ENCODE data around the gene ARHGEF1. TPM values are rescaled to one million over a fixed set of nuclear protein-coding genes. Genes with fewer than 3 reads are reported as not detected.

ARHGEF1 gene
- total RNA-seq, 1 donor from 2014 or later = 10.2 TPM

DNA sequence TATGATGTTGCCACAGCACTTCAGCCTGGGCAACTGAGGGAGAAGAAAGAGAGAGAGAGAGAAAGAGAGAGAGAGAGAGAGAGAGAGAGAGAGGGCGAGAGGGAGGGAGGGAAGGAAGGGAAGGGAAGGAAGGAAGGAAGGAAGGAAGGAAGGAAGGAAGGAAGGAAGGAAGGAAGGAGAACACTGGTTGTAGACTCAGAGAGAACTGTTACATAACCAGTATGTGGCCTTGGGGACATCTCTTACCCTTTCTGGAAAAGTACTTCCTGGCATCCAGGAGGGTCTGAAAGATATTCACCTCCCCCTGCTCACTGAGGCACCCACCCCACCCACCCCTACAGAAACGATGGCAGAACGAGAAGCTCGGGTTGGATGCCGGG, 2.7 kb upstream of the ARHGEF1 start:
- FAIRE-seq (no peak), DNase-seq (ENCODE audit: low spot score in 2 of 2) (no peak)

DNA sequence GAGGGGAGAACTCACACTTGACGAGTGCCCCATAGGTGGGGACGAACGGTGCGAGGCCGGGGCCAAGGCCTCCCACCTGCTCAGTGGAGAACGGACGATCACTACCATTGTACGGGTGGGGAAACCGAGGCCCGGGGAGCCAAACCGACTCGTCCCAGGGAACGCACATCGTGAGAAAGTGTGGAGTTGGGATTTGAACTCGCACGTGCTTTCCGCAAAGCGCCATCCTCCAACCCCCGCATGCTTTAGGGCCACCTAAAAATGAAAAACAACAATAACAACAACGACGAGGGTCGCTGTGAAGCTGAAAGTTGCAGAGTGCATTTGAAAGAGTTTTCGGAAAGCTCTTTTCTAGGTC, 458 bp downstream of the ARHGEF1 start:
- DNase-seq (ENCODE audit: low spot score in 2 of 2) = peak in 1 of 2 donors; percentile 48

DNA sequence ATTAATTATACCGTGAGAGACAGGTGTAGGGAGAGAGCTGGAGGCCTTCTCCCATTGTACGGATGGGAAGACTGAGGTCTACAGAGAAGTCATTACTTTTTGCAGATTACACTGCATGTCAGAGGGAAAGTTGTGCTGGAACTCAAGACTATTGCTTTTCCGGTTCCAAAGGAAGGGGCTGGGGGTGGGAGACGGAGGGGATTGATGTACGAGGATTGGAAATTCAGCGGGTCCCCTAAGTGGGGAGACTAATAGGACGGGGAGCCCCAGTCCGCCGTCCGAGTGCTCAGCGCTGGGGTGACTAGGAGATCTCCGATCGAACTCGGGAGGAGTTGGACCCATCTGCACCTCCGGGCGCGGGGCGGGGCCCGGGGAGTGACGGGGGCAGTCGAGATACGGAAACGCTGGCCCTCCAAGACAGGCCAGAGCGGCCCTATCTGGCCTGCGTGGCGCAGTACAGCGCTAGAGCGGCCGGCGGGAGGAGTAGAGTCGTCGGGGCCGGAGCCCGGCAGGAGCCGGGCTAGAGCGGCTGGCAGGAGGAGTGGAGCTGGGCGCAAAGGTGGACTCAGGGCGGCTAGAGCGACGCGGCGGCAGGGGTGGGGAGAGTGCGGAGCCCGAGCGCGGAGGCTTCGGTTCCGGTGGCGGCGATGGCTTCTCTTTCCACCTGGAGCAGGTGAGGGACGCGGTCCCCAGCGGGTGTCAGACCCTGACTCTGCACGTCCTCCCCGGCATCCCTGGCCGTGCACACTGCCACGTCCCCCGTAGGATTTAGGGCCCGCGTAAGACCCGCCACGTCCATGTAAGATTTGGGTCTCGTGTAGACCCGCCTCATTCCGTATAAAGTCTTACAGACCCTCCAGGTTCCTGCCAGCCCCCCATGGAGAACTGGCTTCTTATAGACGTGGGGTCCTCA, 1.1 kb downstream of the ARHGEF1 start:
- FAIRE-seq (no peak), DNase-seq (ENCODE audit: low spot score in 2 of 2) (peak; percentile 98 to 99)

More for the DNA sequence above, 458 bp downstream of the ARHGEF1 start:
- no peak for FAIRE-seq

DNA sequence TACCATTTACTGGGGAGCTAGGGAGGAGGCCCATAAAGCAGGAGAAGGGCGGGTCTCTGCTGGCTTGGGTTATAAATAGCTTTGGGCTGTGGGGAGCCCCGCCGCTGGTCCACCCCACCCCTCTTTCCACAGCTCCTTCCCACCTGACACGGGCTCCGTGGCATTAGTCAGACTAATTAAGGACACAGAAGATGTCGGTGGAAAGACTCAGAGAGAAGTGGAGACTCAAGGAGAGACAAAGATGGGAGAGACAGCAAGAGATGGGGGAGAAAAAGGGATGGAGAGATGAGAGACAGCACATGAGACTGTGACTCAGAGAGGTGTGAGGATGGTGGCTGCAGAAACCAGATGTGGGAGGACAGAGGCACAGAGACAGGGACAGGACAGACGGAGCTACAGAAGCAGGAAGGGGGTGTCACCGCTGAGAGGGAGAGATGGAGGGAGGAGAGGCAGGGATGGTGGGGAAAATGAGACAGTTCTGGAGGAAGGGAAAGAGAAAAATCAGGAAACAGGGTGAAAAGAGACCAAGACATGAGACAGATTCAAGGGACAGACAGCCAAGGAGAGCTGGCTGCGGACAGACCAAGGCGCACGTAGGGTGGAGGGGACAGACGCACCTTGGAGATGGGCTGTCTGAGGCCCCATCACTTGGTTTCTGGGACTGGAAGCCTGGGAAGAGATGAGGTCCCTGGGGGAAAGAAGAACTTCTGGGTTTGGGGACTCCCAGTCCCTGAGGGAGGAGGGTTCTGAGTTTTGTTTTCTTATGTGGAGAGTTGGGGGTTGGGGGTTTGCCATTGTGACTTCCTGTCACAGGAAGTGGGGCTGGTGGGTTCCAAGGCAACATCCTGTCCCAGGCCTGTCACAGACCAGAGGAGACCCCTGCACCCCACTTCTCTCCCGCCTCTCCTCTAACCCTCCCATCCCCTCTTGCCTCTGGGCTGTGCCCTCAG, 4.1 kb downstream of the ARHGEF1 start:
- DNase-seq (ENCODE audit: low spot score in 2 of 2) (peak in 1 of 2 donors; percentile 24), FAIRE-seq (no peak)

DNA sequence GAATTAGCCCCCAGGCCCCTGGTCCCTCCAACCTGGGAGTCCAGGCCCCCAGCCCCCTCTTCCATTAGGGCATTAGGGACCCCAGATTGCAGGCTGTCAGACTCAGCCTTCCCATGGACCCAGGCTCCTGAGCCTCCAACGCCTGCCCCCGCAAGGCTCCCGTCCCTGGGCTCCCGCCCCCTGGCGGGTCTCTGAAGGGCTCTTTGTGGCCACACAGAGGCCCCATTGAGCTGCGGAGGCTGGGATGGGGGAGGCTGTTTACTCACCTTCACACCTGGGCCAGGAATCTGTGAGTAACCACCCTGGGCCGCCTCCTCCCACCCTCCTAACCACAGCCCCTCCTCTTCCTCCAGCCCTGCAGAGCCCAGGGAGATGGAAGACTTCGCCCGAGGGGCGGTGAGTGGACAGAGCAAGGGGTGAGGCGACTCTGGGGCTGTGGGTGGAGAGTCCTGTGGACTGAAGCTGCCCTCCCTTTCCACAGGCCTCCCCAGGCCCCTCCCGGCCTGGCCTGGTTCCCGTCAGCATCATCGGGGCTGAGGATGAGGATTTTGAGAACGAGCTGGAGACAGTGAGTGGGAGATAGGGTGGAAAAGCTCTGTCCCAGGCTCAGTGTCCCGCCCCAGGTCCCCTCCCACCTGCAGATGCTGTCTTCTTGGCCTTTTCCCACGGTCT, 4.9 kb downstream of the ARHGEF1 start:
- DNase-seq (ENCODE audit: low spot score in 2 of 2) (peak in 1 of 2 donors; percentile 57), FAIRE-seq (no peak)

DNA sequence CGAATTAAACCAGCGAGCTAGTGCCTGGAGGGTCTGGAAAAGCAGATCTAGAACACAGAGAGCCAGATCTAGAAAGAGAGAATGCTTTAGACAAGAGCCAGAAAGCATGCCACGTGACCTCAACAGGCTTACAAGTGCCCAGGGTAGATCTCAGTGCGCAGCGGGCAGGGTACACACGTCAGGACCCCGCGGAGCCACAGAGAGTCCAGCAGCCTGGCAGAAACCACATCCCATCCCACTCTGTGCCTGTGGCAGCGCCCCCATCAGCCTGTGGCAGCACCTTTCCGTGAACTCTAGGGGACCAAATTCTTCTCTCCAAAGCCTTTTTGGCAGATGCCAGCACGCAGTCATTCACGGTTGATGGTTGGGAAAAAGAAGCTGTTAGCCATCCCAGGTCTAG, 5.9 kb downstream of the ARHGEF1 start:
- no peak for FAIRE-seq
- no peak for DNase-seq (ENCODE audit: low spot score in 2 of 2)

DNA sequence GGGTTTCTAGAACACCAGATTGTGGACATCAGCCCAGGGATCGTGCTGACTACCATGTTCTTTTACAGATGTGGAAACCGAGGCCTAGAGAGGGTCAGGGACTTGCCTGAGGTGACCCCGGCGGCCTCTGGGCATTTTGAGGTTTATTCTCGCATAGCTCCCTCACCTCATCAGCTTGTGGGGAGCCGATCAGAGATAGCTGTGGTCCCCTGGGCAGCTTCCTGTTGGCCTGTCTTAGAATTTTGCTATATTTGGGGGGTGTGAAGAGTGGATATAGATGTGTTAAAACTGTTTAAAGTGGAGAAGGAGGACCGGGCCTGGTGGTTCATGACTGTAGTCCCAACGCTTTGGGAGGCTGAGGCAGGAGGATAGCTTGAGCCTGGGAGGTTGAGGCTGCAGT, 6.9 kb downstream of the ARHGEF1 start:
- no peak for DNase-seq (ENCODE audit: low spot score in 2 of 2)
- FAIRE-seq = no peak

DNA sequence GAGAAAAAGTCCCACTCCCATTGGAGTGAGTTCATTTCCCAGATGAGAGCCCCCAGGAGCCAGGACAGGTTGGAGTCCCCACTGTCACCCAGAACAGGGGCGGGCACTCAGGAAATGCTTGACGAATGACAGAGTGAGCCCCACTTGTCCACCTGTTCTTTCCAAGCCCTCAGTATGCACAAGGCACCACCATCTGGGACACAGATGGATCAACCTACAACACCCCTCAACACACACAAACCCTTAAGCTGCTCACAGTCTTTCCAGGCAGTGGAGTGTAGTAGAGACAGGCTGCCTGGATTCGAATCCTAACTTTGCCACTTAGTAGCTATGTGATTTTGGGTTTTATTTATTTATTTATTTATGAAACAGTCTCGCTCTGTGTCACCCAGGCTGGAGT, 8.0 kb downstream of the ARHGEF1 start:
- no peak for FAIRE-seq

DNA sequence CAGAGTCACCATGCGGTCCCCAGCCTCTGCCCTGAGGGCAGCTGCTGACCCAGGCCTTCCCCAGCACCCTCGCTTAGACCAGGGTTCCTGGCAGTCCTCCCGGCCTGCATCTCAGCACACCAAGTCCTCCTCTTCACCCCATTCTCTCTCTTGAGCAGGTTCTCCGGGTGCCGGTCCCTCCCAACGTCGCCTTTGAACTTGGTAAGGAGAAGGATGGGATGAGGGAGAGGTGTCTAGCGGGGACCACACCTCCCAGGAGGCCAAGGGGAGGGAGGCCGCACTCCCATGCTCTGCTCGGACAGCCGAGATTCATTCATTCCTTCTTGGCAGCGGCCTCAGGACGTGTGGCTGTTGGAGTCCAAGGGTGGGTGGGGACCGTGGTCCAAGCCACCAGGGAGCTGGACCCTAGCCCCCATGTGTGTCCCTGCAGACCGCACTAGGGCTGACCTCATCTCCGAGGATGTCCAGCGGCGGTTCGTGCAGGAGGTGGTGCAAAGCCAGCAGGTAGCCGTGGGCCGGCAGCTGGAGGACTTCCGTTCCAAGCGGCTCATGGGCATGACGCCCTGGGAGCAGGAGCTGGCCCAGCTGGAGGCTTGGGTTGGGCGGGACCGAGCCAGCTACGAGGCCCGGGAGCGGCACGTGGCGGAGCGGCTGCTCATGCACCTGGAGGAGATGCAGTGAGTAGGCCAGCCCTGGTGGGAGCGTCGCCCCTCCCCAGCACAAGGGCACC, 9.4 kb downstream of the ARHGEF1 start:
- DNase-seq (ENCODE audit: low spot score in 2 of 2) = no peak
- FAIRE-seq = no peak

More for the DNA sequence above, 8.0 kb downstream of the ARHGEF1 start:
- no peak for DNase-seq (ENCODE audit: low spot score in 2 of 2)

DNA sequence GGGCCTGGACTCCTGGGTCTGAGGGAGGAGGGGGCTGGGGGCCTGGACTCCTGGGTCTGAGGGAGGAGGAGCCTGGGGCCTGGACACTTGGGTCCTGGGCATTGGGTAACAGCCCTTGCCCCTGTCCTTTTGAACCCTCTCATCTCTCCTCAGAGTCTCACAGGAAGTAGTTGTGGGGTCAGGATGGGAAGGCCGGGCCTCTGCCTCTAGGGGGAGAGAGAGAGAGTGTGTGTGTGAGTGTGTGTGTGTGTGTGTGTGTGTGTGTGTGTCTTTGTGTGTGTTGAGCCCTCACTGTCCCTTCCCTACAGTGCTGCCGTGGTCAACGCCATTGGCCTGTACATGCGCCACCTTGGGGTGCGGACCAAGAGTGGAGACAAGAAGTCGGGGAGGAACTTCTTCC, 10.9 kb downstream of the ARHGEF1 start:
- FAIRE-seq (no peak), DNase-seq (ENCODE audit: low spot score in 2 of 2) (no peak)

DNA sequence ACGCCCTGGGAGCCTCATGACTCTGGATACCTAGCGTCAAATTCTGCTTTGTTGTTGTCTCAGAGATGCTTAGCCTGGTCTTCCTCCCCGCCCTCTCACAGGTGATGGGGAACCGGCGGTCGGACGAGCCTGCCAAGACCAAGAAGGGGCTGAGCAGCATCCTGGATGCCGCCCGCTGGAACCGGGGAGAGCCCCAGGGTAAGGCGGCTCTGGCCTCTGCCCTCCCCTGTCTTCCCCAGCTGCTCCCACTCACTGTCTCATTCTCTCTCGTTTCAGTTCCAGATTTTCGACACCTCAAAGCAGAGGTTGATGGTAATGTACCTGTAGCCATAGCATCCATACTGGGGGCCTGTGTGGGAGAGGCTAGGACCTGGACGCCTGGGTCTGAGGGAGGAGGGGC, 11.4 kb downstream of the ARHGEF1 start:
- no peak for DNase-seq (ENCODE audit: low spot score in 2 of 2)
- no peak for FAIRE-seq

DNA sequence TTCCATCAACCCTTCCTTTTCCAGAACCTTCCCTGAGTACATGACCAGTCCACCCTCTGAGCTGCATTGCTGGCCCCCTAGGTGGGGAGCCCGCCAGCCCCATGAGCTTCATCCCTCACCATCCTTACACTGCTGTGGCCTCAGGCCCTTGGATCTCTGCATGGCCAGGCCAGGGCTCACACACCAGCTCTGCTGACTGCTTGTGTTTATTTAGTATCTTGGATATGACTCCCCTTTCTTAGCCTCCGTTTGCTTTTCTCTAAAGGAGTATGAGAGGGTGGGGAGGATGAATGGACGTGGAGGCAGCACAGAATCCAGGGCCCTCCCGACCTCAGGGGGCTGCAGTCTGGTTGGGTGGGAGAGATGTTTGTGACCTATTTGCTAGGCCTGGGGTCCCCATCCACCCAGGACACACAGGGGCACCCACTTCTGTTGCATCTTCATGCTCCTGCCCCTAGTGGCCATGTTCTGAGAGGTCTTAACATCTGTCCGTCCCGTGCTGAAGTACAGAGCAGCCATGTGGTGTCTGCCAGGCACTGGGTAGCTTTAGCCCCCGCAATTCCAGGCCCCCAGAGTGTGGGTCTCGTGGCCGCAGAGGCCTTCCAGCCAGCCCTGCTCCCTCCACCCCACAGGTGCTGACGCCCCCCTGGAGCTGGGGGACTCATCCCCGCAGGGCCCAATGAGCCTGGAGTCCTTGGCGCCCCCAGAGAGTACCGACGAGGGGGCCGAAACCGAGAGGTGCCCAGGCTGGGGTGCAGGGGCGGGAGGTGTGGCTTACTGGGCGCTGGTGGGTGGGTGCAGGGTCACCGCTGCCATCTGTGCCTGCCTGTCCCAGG, 13.0 kb downstream of the ARHGEF1 start:
- no peak for DNase-seq (ENCODE audit: low spot score in 2 of 2)
- no peak for FAIRE-seq

DNA sequence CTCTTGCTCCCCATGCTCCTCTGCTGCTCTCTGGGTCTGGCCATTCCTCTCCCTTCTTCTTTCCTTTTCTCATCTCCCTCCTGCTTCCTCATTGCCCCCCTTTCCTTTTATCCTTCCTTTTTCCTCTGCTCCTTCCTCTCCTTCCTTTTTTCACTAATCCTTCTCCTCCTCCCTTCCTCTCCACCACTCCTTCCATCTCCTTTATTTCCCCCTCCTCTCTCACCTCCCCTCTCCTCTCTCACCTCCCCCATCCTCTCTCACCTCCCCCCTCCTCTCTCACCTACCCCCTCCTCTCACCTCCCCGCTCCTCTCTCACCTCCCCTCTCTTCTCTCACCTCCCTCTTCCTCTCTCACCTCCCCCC, 13.6 kb downstream of the ARHGEF1 start:
- FAIRE-seq (no peak), DNase-seq (ENCODE audit: low spot score in 2 of 2) (no peak)

DNA sequence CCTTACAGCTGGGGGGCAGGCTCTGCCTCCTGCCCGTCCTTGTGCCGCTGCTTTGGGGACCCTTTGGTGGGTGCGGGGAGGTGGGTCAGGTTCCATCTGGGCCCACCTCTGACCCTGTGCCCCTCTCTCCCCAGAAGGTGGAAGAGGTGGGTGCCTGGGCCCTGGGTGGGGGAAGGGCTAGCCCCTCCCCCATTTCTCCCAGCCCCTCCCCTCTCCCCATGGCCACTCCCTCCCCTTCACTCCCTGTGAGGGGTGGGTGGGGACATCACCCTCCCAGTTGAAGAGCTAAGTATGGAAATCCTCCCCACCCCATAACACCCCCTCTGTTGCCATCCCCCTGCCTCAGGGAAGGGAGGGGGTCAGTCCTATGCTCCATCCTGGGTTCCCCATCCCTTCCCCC, 14.2 kb downstream of the ARHGEF1 start:
- DNase-seq (ENCODE audit: low spot score in 2 of 2) = no peak
- FAIRE-seq = no peak

DNA sequence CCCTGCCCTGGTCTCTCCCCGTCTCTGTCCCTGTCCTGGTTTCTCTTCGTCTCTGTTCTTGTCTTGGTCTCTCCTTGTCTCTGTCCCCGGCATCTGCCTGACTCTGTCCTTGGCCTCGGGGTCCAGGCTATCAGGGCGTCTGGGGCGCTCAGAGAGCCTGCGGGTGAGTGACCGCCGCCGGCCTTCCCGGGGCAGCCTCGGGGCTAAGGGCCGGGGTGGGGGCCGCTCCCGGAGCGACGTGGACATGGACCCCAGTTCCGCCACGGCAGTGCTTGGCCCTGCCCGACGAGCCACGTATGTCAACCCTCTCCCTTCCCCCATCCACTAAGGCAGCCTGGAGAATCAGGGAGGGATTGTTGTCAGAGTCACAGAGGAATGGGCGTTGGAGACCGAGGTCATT, 14.8 kb downstream of the ARHGEF1 start:
- no peak for DNase-seq (ENCODE audit: low spot score in 2 of 2)

DNA sequence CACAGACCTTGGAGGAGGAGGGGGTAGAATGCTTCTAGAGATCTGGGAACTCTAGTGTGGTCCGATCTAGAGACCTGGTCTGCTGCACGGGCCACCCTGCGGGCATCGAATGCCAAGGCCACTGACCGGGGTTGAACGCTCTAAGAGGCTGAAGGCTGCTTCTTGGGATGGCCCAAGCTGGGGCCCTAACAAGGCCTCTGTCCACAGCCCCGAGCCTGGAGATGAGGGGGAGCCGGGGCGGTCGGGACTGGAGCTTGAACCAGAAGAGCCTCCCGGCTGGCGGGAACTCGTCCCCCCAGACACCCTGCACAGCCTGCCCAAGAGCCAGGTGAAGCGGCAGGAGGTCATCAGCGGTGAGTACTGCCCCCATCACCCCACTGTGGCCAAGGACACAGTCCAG, 15.3 kb downstream of the ARHGEF1 start:
- DNase-seq (ENCODE audit: low spot score in 2 of 2) = no peak
- FAIRE-seq = no peak

More for the DNA sequence above, 14.8 kb downstream of the ARHGEF1 start:
- no peak for FAIRE-seq

DNA sequence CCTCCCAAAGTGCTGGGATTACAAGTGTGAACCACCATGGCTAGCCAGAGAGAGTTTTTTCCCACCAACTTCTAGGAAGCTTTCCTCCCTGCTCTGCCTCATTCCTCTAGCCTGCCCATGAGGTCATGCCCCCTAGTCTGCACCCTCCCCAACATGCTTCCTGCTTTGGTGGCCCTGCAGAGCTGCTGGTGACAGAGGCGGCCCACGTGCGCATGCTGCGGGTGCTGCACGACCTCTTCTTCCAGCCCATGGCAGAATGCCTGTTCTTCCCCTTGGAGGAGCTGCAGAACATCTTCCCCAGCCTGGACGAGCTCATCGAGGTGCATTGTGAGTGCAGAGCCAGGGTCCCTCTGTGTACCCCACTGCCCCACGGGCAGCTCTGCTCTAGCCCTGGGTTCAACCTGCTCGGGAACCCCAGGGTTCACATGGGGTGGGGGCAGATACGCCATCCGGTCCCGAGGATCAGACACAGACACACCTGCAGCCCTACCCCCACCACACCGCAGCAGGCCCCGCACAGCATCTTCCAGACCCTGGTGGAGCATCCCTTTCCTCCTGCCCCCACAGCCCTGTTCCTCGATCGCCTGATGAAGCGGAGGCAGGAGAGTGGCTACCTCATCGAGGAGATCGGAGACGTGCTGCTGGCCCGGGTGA, 18.9 kb downstream of the ARHGEF1 start:
- DNase-seq (ENCODE audit: low spot score in 2 of 2) (no peak), FAIRE-seq (no peak)

DNA sequence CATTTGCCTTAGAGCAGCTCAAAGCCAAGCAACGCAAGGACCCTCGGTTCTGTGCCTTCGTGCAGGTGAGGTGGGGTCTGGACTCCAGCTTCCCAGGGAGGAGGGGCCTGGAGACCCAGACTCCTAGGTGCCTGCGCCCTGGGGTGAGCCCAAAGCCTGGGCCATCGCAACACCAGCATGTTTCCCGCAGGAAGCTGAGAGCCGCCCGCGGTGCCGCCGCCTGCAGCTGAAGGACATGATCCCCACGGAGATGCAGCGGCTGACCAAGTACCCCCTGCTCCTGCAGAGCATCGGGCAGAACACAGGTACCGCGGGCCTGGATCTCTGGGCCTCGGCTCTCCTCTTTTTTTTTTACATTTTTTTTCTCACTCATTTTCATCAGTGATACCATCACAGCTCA, 19.6 kb downstream of the ARHGEF1 start:
- DNase-seq (ENCODE audit: low spot score in 2 of 2) = no peak
- FAIRE-seq = no peak

All from frontal cortex (tissue), 4 donors.